Lung (tissue), 12 donors: ENCODE results near the gene PNPLA2. TPM values are rescaled to one million over a fixed set of nuclear protein-coding genes. Genes with fewer than 3 reads are reported as not detected.
A peak's percentile ranks its signal among the peaks of the same experiment; 100 is the strongest.

ENCODE experiments used
- ATAC-seq: fragments of 200-7000 bp; cut with Tn5 transposase; one replicate; pipeline ENCODE4 v1.9.1; 2020; ENCODE audit warnings: moderate number of reproducible peaks; ENCODE audit not compliant: insufficient read depth, low FRiP score
- DNase-seq, 3 donors: peaks; one replicate each; pipeline ENCODE4 v3.0.0-alpha.2; 2013 to 2017
- H3K27ac ChIP-seq, 2 donors: one replicate each; pipeline ENCODE4 v1.5.1; 2013; ENCODE audit warnings: mild to moderate bottlenecking in 2 of 2, moderate library complexity in 2 of 2, control low read depth in 1 of 2, inconsistent platforms in 1 of 2, low read depth in 1 of 2, low read length in 1 of 2
- H3K27me3 ChIP-seq, 3 donors: one replicate each; pipeline ENCODE4 v1.5.1; 2013; ENCODE audit warnings: low read length in 2 of 3; ENCODE audit not compliant: control insufficient read depth in 3 of 3, insufficient read depth in 3 of 3
- H3K36me3 ChIP-seq, 4 donors: one replicate each; pipeline ENCODE4 v1.5.1; 2013; ENCODE audit warnings: low read length in 4 of 4, mild to moderate bottlenecking in 1 of 4, moderate library complexity in 1 of 4; ENCODE audit not compliant: control insufficient read depth in 4 of 4, insufficient read depth in 4 of 4
- H3K4me1 ChIP-seq, 5 donors: one replicate each; pipeline ENCODE4 v1.5.1; 2013; ENCODE audit warnings: low read length in 5 of 5, mild to moderate bottlenecking in 2 of 5, moderate library complexity in 1 of 5; ENCODE audit not compliant: control insufficient read depth in 5 of 5, insufficient read depth in 5 of 5
- H3K4me3 ChIP-seq: one replicate; pipeline ENCODE4 v1.5.1; 2013; ENCODE audit warnings: mild to moderate bottlenecking, control low read depth, moderate library complexity
- H3K9ac ChIP-seq, 2 donors: one replicate each; pipeline ENCODE4 v1.5.1; 2013; ENCODE audit warnings: low read length in 2 of 2, control low read depth in 1 of 2; ENCODE audit not compliant: insufficient read depth in 1 of 2
- H3K9me3 ChIP-seq, 4 donors: one replicate each; pipeline ENCODE4 v1.5.1; 2013; ENCODE audit warnings: low read length in 3 of 4, mild to moderate bottlenecking in 1 of 4, moderate library complexity in 1 of 4; ENCODE audit not compliant: control insufficient read depth in 4 of 4, insufficient read depth in 3 of 4
- WGBS, 2 donors: extraction: QIAGEN DNeasy Blood & Tissue Kit; methylation state at CpG; one replicate each; pipeline ENCODE4 v1.1.7; 2013; 5-methylcytosine and 5-hydroxymethylcytosine counted together
- polyA plus RNA-seq, 2 donors: library from polyadenylated mRNA; stranded (reverse); fragments of 200-250 nt; gene quantifications; one replicate each; pipeline ENCODE4 v1.2.1, GENCODE V29; 2013
- total RNA-seq, 2 donors: library from RNA; depleted of rRNA in 1 of 2; stranded (reverse); fragments of >200 nt in 1 of 2; gene quantifications; one replicate each; pipeline ENCODE4 v1.2.1, GENCODE V29; 2014 to 2021
- TF ChIP-seq, protein P1 (sequence below): IDR thresholded peaks from 2 replicates; pipeline ENCODE4 v1.5.1; 2012; ENCODE audit warnings: mild to moderate bottlenecking; ENCODE audit errors: control extremely low read depth, extremely low read depth
- donor health status: control.
- donor health status: control.
- donor health status: Bipolar disorder and iron deficiency.
- donor health status: healthy.
- donor health status: DM: yes; HTN: yes; CAD: no.

Gene PNPLA2
- total and polyA plus RNA-seq, 4 donors: 65.1 to 160 (median 84.2) TPM

DNA sequence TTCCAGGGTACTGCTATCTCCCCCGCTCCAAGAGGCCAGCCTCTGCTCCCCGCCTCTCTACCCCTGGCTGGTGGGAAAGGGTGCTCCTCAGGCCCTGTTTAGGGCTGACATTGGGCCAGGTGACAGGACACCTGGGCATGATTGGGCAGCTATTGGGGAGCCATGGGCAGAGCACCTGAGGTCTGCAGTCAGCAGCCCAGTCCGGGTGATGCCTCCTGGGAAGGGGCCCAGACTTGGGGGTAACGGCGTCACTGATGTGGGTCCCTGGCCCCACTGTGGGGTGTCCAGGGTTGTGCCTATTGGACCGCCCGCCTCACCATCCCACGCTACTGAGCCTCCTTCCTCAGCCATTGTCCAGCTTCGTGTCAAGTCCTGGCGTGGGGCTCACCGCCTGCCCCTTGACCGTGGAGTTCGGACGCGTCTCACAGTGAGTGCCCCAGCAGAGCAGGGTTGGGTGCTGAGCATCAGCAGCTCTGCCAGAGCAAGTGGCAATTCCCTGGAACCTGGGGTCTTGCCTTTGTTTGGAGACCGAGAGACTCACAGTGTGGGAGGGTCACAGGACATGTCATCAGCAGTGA, 38.7 kb upstream of the PNPLA2 start:
- 97% methylated on average over 16 of the region's 16 CpGs for WGBS, 2 donors

DNA sequence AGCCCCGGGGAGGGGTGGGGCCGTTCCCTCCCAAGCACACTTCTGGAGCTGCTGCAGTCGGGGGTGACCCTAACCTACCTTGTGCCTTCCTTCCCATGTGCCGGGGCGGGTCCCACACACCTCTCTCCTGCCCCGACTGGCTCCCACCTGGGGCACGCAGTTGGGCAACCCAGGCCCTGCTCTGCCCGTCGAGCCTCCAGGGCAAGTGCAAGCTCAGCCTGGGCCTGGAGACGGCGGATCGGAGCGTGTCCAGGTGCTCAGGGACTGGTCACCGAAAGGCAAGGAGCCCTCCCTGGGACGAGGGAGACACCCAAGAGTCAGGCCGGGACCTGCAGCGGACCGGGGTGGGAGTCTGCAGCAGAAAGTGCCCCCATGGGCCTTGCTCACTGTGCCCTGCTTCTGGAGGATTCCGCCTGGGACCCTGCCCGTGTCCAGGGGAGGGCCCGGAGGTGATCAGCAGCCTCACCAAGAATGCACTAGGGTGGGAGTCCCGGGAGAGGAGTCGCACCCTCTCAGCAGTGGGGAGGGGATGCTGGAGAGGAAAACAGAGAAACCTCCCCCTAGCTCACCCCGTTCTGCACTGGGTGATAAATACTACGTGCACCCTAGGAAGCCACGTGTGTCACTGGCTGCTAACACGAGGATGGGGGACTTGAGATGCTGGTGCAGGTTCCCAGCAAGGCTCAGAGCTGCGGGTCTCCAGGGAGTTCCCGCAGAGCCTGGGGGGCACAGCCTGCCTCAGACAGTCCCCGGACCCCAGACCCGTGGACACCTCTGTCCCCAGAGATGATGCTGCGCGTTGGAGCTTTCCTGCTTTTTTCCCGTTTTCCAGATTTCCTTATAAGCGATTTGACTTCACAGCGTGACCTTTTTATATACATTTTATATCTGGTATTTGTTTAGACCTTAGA, 36.2 kb upstream of the PNPLA2 start:
- H3K4me3 ChIP-seq: no peak overlapping the region
- 78 to 88% methylated on average over 35 to 36 of the region's 36 CpGs for WGBS, 2 donors
- no peaks in the 10 kb centered on the region for H3K9me3 ChIP-seq
- DNase-seq (no peak), ATAC-seq (no peak)
- H3K27ac ChIP-seq: no peak overlapping the region
- H3K27me3 ChIP-seq: no peaks in the 10 kb centered on the region
- H3K9ac ChIP-seq: no peak overlapping the region
- H3K4me1 ChIP-seq: peaks cover 0 to 11% (median 4%) of the 10 kb centered on the region in 5 donors
- no peaks in the 10 kb centered on the region for H3K36me3 ChIP-seq
- TF ChIP-seq, protein P1, sequence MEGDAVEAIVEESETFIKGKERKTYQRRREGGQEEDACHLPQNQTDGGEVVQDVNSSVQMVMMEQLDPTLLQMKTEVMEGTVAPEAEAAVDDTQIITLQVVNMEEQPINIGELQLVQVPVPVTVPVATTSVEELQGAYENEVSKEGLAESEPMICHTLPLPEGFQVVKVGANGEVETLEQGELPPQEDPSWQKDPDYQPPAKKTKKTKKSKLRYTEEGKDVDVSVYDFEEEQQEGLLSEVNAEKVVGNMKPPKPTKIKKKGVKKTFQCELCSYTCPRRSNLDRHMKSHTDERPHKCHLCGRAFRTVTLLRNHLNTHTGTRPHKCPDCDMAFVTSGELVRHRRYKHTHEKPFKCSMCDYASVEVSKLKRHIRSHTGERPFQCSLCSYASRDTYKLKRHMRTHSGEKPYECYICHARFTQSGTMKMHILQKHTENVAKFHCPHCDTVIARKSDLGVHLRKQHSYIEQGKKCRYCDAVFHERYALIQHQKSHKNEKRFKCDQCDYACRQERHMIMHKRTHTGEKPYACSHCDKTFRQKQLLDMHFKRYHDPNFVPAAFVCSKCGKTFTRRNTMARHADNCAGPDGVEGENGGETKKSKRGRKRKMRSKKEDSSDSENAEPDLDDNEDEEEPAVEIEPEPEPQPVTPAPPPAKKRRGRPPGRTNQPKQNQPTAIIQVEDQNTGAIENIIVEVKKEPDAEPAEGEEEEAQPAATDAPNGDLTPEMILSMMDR: no peak

More for the DNA sequence above, 38.7 kb upstream of the PNPLA2 start:
- Histone ChIP-seq H3K9ac (no peak overlapping the region), H3K27me3 (no peaks in the 10 kb centered on the region), H3K4me3 (no peak overlapping the region), H3K9me3 (no peaks in the 10 kb centered on the region), H3K27ac (no peak overlapping the region), H3K4me1 (peaks cover 0 to 23% (median 10%) of the 10 kb centered on the region in 5 donors), H3K36me3 (no peaks in the 10 kb centered on the region)
- DNase-seq (no peak), ATAC-seq (no peak)
- TF ChIP-seq, protein P1: no peak

DNA sequence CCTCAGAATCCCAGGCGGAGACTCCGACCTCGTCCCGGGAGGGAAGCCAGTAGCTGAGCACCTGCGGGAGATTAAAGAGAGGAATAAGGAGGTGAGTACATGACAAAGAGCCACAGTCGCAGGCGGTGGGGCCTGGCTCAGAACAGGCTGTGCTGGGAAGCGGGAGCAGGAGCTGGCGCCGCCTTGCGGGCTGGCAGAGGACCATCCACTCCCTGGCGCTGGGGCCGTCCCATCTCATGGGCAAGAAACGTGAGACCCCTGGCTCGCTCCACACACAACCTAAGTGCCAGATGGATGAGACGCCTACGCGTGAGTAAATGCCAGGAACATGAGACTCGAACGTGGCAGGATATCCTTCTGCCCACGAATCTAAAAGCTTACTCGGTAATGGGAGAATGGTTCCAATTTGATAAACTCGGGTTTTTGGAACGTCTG, 35.1 kb upstream of the PNPLA2 start:
- DNase-seq: peak; percentile 70 to 80 (median 78)
- Histone ChIP-seq H3K36me3 (no peaks in the 10 kb centered on the region), H3K4me3 (no peak overlapping the region), H3K9ac (no peak overlapping the region), H3K27me3 (no peaks in the 10 kb centered on the region), H3K9me3 (no peaks in the 10 kb centered on the region), H3K4me1 (peaks cover 0 to 7% (median 3%) of the 10 kb centered on the region in 5 donors), H3K27ac (no peak overlapping the region)
- TF ChIP-seq, protein P1: peak; percentile 22
- peak; percentile 77 for ATAC-seq
- WGBS, 2 donors: 38 to 40% methylated on average over 24 of the region's 24 CpGs
